ENCODE measurements around the gene GPR62.

The GPR62 gene

GRCh38 chr3:51961602-51962569 lies 6.7 kb downstream of the GPR62 start:
- DNase-seq = peak; percentile 95
- Histone ChIP-seq H3K4me3 (ENCODE audit: low read depth, low read length) (peak overlapping the region; percentile 47), H3K36me3 (peaks cover 95% of the 10 kb centered on the region), H3K27ac (peak overlapping the region; percentile 100), H3K27me3 (ENCODE audit: insufficient read depth, low read depth, severe bottlenecking) (no peaks in the 10 kb centered on the region), H3K9me3 (ENCODE audit: severe bottlenecking) (no peaks in the 10 kb centered on the region)
- TF ChIP-seq CTCF (IDR thresholded peaks at IDR 0.05; ENCODE audit: low read depth, low read length) = no peak

DNA sequence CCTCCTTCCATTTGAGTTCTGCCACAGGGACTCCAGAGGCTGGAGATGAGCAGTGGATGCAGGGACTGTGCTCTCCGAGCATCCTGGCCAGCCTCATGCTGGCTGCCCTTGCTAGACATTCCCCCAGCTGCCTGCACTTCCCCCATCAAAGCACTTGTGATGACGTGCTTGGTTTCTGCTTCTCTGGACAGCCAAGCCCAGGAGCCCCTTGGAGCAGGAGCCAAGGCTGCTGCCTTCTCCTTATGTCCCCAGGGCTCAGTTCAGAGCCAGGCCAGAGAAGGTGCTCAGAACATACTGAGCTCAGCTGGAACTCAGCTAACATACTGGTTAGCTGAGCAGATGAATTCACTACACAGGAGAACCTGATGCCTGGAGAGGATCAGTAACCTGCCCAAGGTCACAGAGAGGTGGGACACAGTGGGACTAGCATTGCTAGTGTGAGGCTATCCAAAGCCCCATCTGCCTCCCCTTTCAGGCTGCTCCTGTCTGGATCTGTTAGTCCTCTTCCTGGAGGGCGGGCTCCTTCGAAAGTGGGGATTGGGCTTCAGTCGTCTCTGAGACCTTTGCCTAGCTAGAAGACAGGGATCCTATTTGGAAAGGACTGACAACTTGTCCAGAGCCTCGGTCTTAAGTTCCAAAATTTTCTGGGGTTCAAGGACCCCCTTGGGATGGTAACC lies 7.8 kb downstream of the GPR62 start:
- TF ChIP-seq CTCF (IDR thresholded peaks at IDR 0.05; ENCODE audit: low read depth, low read length) = no peak
- Histone ChIP-seq H3K27ac (peak overlapping the region; percentile 100), H3K9me3 (ENCODE audit: severe bottlenecking) (no peaks in the 10 kb centered on the region), H3K27me3 (ENCODE audit: insufficient read depth, low read depth, severe bottlenecking) (no peaks in the 10 kb centered on the region), H3K36me3 (peaks cover 89% of the 10 kb centered on the region), H3K4me3 (ENCODE audit: low read depth, low read length) (peak overlapping the region; percentile 47)
- DNase-seq = peak; percentile 84

GRCh38 chr3:51963951-51964451 lies 8.8 kb downstream of the GPR62 start:
- Histone ChIP-seq H3K27ac (peak overlapping the region; percentile 100), H3K27me3 (ENCODE audit: insufficient read depth, low read depth, severe bottlenecking) (no peaks in the 10 kb centered on the region), H3K36me3 (peaks cover 85% of the 10 kb centered on the region), H3K9me3 (ENCODE audit: severe bottlenecking) (no peaks in the 10 kb centered on the region), H3K4me3 (ENCODE audit: low read depth, low read length) (peak overlapping the region; percentile 93)
- peak; percentile 99 for DNase-seq
- no peak for TF ChIP-seq CTCF (IDR thresholded peaks at IDR 0.05; ENCODE audit: low read depth, low read length)

DNA sequence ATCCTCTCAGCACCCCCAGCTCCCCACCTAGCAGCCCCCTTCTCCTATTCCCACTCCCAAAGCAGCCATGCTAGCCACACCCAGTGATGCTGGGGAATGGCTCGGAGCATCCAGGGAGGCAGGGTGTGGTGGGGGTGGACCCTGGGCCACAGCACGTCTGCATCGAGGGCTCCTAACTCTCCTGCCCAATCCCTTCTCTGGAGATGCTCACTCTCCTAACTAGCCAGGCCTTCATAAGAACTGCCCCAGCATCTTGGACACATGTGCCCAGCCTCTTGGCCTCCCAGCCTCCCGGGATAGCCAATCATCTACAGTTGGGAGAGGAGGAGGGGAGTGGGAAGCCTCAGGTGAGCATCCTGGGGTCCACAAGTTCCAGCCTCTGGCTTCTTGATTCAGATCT lies 9.3 kb downstream of the GPR62 start:
- H3K27me3 ChIP-seq (ENCODE audit: insufficient read depth, low read depth, severe bottlenecking) = no peaks in the 10 kb centered on the region
- peaks cover 83% of the 10 kb centered on the region for H3K36me3 ChIP-seq
- TF ChIP-seq CTCF (IDR thresholded peaks at IDR 0.05; ENCODE audit: low read depth, low read length) = no peak
- H3K9me3 ChIP-seq (ENCODE audit: severe bottlenecking) = no peaks in the 10 kb centered on the region
- no peak for DNase-seq
- peak overlapping the region; percentile 100 for H3K27ac ChIP-seq
- H3K4me3 ChIP-seq (ENCODE audit: low read depth, low read length) = peak overlapping the region; percentile 93

- Histone ChIP-seq H3K36me3 (peaks cover 80% of the 10 kb centered on the region), H3K27ac (peak overlapping the region; percentile 100), H3K27me3 (ENCODE audit: insufficient read depth, low read depth, severe bottlenecking) (no peaks in the 10 kb centered on the region), H3K9me3 (ENCODE audit: severe bottlenecking) (no peaks in the 10 kb centered on the region), H3K4me3 (ENCODE audit: low read depth, low read length) (peak overlapping the region; percentile 93)
- peak; percentile 30 for DNase-seq
- TF ChIP-seq CTCF (IDR thresholded peaks at IDR 0.05; ENCODE audit: low read depth, low read length) = no peak
Measured at GRCh38 chr3:51966016-51966415, 10.8 kb downstream of the GPR62 start.
